ENCODE data around the gene NEK7. TPM values are rescaled to one million over a fixed set of nuclear protein-coding genes. Genes with fewer than 3 reads are reported as not detected.

Gene NEK7
- total and polyA plus RNA-seq, 2 donors, result 48.0 to 196 TPM

- no peak for DNase-seq (ENCODE audit: extremely low spot score)
- WGBS, result 58% methylated on average over 3 of the region's 3 CpGs
- H3K4me1 ChIP-seq (ENCODE audit: insufficient read depth), result no peaks in the 10 kb centered on the region
- H3K27ac ChIP-seq (ENCODE audit: low read depth), result no peak overlapping the region
- peaks cover 1% of the 10 kb centered on the region for H3K36me3 ChIP-seq (ENCODE audit: insufficient read depth)
- H3K4me3 ChIP-seq (ENCODE audit: low read depth, low read length), result no peak overlapping the region
Measured at GRCh38 chr1:198268784-198269645, 112.2 kb downstream of the NEK7 start.

GRCh38 chr1:198269646-198269940 lies 112.8 kb downstream of the NEK7 start:
- Histone ChIP-seq H3K4me1 (ENCODE audit: insufficient read depth) (no peaks in the 10 kb centered on the region), H3K4me3 (ENCODE audit: low read depth, low read length) (no peak overlapping the region), H3K27ac (ENCODE audit: low read depth) (no peak overlapping the region), H3K36me3 (ENCODE audit: insufficient read depth) (peaks cover 1% of the 10 kb centered on the region)
- DNase-seq (ENCODE audit: extremely low spot score), result no peak
- 89% methylated on average over 1 of the region's 1 CpG for WGBS

DNA sequence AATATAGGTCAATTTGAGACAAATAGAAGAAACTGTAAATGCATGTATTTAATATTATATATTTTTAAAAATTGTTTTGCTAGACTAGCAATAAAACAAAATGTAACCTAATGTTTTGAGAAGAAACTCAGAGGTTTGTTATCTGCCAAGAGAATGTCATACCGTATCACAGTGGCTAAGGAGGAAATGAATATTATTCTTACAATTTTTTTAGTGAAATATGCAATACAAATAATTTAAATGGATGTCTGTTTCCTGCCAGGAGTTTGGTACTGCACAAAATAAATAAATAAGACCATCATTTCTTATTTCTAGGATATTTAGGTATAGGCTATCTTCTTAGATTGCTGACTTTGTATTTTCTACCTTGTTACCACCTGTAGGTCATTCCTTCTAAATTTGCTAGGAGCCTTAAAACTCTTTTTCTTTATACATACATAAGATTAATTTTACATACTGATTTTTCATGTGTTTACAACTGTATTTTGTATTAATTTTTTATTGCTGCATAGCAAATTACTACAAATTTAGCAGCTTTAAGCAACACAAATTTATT lies 113.6 kb downstream of the NEK7 start:
- 49% methylated on average over 1 of the region's 1 CpG for WGBS
- no peak overlapping the region for H3K4me3 ChIP-seq (ENCODE audit: low read depth, low read length)
- peaks cover under 1% of the 10 kb centered on the region for H3K36me3 ChIP-seq (ENCODE audit: insufficient read depth)
- no peak for DNase-seq (ENCODE audit: extremely low spot score)
- H3K27ac ChIP-seq (ENCODE audit: low read depth), result no peak overlapping the region
- no peaks in the 10 kb centered on the region for H3K4me1 ChIP-seq (ENCODE audit: insufficient read depth)

- no peaks in the 10 kb centered on the region for H3K36me3 ChIP-seq (ENCODE audit: insufficient read depth)
- DNase-seq (ENCODE audit: extremely low spot score), result no peak
- H3K4me1 ChIP-seq (ENCODE audit: insufficient read depth), result no peaks in the 10 kb centered on the region
- H3K27ac ChIP-seq (ENCODE audit: low read depth), result no peak overlapping the region
- no peak overlapping the region for H3K4me3 ChIP-seq (ENCODE audit: low read depth, low read length)
Measured at GRCh38 chr1:198271467-198271866, 114.7 kb downstream of the NEK7 start.

- 13% methylated on average over 1 of the region's 1 CpG for WGBS
- Histone ChIP-seq H3K4me1 (ENCODE audit: insufficient read depth) (no peaks in the 10 kb centered on the region), H3K27ac (ENCODE audit: low read depth) (no peak overlapping the region), H3K36me3 (ENCODE audit: insufficient read depth) (no peaks in the 10 kb centered on the region), H3K4me3 (ENCODE audit: low read depth, low read length) (no peak overlapping the region)
- DNase-seq (ENCODE audit: extremely low spot score), result no peak
Measured at GRCh38 chr1:198272492-198272891, 115.7 kb downstream of the NEK7 start.

DNA sequence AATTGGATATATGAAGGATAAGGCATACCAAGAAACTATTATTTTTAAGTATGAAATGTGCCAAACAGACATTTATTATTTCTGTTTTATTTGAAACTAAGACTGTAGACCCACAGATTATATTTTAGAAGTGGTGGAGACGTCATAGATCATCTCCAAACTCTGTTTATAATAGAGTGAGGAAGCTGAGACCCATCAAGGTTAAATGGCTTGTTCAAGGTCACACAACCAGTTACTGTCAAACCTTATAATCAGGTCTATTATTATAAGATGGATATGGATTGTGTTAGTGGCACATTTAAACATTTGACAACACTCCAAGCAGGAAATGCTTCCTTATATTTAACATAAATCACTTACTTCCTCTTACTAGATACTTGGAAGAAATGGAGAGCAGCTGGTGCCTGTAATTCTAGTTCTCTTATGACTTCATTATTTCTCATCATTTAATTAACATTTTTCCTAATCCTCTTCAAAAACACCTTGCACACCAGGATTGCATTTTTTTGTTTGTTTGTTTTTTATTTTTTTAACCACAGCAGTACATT lies 117.0 kb downstream of the NEK7 start:
- 78% methylated on average over 1 of the region's 1 CpG for WGBS
- no peaks in the 10 kb centered on the region for H3K4me1 ChIP-seq (ENCODE audit: insufficient read depth)
- H3K4me3 ChIP-seq (ENCODE audit: low read depth, low read length), result no peak overlapping the region
- no peaks in the 10 kb centered on the region for H3K36me3 ChIP-seq (ENCODE audit: insufficient read depth)
- no peak for DNase-seq (ENCODE audit: extremely low spot score)
- H3K27ac ChIP-seq (ENCODE audit: low read depth), result no peak overlapping the region

- Histone ChIP-seq H3K36me3 (ENCODE audit: insufficient read depth) (no peaks in the 10 kb centered on the region), H3K4me1 (ENCODE audit: insufficient read depth) (no peaks in the 10 kb centered on the region)
- 75% methylated on average over 1 of the region's 1 CpG for WGBS
Measured at GRCh38 chr1:198275597-198275996, 118.8 kb downstream of the NEK7 start.

GRCh38 chr1:198276241-198276640 lies 119.4 kb downstream of the NEK7 start:
- no peaks in the 10 kb centered on the region for H3K36me3 ChIP-seq (ENCODE audit: insufficient read depth)
- WGBS, result 87% methylated on average over 1 of the region's 1 CpG
- H3K27ac ChIP-seq (ENCODE audit: low read depth), result no peak overlapping the region
- H3K4me3 ChIP-seq (ENCODE audit: low read depth, low read length), result no peak overlapping the region
- no peak for DNase-seq (ENCODE audit: extremely low spot score)
- no peaks in the 10 kb centered on the region for H3K4me1 ChIP-seq (ENCODE audit: insufficient read depth)

More at GRCh38 chr1:198275597-198275996, 118.8 kb downstream of the NEK7 start:
- Histone ChIP-seq H3K4me3 (ENCODE audit: low read depth, low read length) (no peak overlapping the region), H3K27ac (ENCODE audit: low read depth) (no peak overlapping the region)
- no peak for DNase-seq (ENCODE audit: extremely low spot score)

DNA sequence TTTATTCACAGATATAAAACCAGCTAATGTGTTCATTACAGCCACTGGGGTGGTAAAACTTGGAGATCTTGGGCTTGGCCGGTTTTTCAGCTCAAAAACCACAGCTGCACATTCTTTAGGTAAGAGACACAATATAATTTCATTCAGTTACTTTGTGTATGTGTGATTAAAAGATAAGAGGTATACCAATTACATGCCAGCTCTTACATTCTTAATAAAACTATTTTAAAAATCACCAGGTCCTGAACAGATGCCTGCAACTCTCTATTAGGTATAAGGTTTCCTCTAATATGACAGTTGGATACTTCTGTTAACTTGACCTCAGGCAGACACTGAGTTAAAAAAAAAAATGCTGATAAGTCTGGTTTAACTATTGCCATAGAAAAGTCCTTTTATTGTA lies 122.1 kb downstream of the NEK7 start:
- Histone ChIP-seq H3K4me1 (ENCODE audit: insufficient read depth) (no peaks in the 10 kb centered on the region), H3K4me3 (ENCODE audit: low read depth, low read length) (no peak overlapping the region), H3K27ac (ENCODE audit: low read depth) (no peak overlapping the region), H3K36me3 (ENCODE audit: insufficient read depth) (no peaks in the 10 kb centered on the region)
- DNase-seq (ENCODE audit: extremely low spot score), result no peak
- 84% methylated on average over 1 of the region's 1 CpG for WGBS

- Histone ChIP-seq H3K4me1 (ENCODE audit: insufficient read depth) (no peaks in the 10 kb centered on the region), H3K4me3 (ENCODE audit: low read depth, low read length) (no peak overlapping the region), H3K36me3 (ENCODE audit: insufficient read depth) (no peaks in the 10 kb centered on the region), H3K27ac (ENCODE audit: low read depth) (no peak overlapping the region)
- WGBS, result 91% methylated on average over 2 of the region's 2 CpGs
- DNase-seq (ENCODE audit: extremely low spot score), result no peak
Measured at GRCh38 chr1:198280080-198280479, 123.3 kb downstream of the NEK7 start.

GRCh38 chr1:198281911-198282310 lies 125.1 kb downstream of the NEK7 start:
- H3K4me1 ChIP-seq (ENCODE audit: insufficient read depth), result no peaks in the 10 kb centered on the region
- no peaks in the 10 kb centered on the region for H3K36me3 ChIP-seq (ENCODE audit: insufficient read depth)
- DNase-seq (ENCODE audit: extremely low spot score), result no peak
- no peak overlapping the region for H3K27ac ChIP-seq (ENCODE audit: low read depth)
- WGBS, result 86% methylated on average over 1 of the region's 1 CpG
- H3K4me3 ChIP-seq (ENCODE audit: low read depth, low read length), result no peak overlapping the region

- WGBS, result 70% methylated on average over 6 of the region's 6 CpGs
- Histone ChIP-seq H3K4me3 (ENCODE audit: low read depth, low read length) (no peak overlapping the region), H3K27ac (ENCODE audit: low read depth) (no peak overlapping the region), H3K4me1 (ENCODE audit: insufficient read depth) (no peaks in the 10 kb centered on the region), H3K36me3 (ENCODE audit: insufficient read depth) (peaks cover 2% of the 10 kb centered on the region)
- DNase-seq (ENCODE audit: extremely low spot score), result no peak
Measured at GRCh38 chr1:198283222-198283621, 126.4 kb downstream of the NEK7 start.

- H3K4me3 ChIP-seq (ENCODE audit: low read depth, low read length), result no peak overlapping the region
- no peak for DNase-seq (ENCODE audit: extremely low spot score)
- H3K36me3 ChIP-seq (ENCODE audit: insufficient read depth), result peaks cover 3% of the 10 kb centered on the region
- no peaks in the 10 kb centered on the region for H3K4me1 ChIP-seq (ENCODE audit: insufficient read depth)
- H3K27ac ChIP-seq (ENCODE audit: low read depth), result no peak overlapping the region
- WGBS, result 84% methylated on average over 4 of the region's 4 CpGs
Measured at GRCh38 chr1:198287916-198288315, 131.1 kb downstream of the NEK7 start.

GRCh38 chr1:198290089-198290683 lies 133.4 kb downstream of the NEK7 start:
- peaks cover 3% of the 10 kb centered on the region for H3K36me3 ChIP-seq (ENCODE audit: insufficient read depth)
- H3K4me3 ChIP-seq (ENCODE audit: low read depth, low read length), result no peak overlapping the region
- no peaks in the 10 kb centered on the region for H3K4me1 ChIP-seq (ENCODE audit: insufficient read depth)
- no peak for DNase-seq (ENCODE audit: extremely low spot score)
- no peak overlapping the region for H3K27ac ChIP-seq (ENCODE audit: low read depth)
- 92% methylated on average over 7 of the region's 7 CpGs for WGBS
